Spleen (tissue), 7 donors: ENCODE results near the gene KLF13.

ENCODE experiments used
- CTCF ChIP-seq, 11 experiments: fragments of 200-600 bp in 7 of 11; fragments of 450-650 bp in 4 of 11; sonication (generic) in 4 of 11; IDR thresholded peaks in 8 of 11; conservative IDR thresholded peaks in 3 of 11; 1 replicate in 7 of 11; 2 replicates in 4 of 11; pipeline versions ENCODE4 v1.4.0 to v1.8.0; 2016 to 2021; ENCODE audit warnings: antibody characterized with exemption in 11 of 11, inconsistent platforms in 4 of 11, mild to moderate bottlenecking in 1 of 11
- POLR2A ChIP-seq, 3 donors: fragments of 450-650 bp; IDR thresholded peaks; one replicate each; pipeline ENCODE4 v1.5.1; 2017; ENCODE audit warnings: antibody characterized with exemption in 3 of 3, mild to moderate bottlenecking in 1 of 3
- donor health status: DM: no; HTN: no; CAD: no; lungs with moderate emphysema.
- donor health status: DM: no; HTN: no; CAD: no.
- donor health status: DM: no; HTN: no; CAD: no.

- TF ChIP-seq CTCF (IDR thresholded peaks at IDR 0.05 in 8 of 11, conservative IDR thresholded peaks at IDR 0.05 in 3 of 11) = no peak
- TF ChIP-seq POLR2A (IDR thresholded peaks at IDR 0.05) = no peak
Observed at GRCh38 chr15:31371520-31372240, 45.0 kb downstream of the KLF13 start.
